WTC11 (cell line): ENCODE data around the gene NT5C. TPM values are rescaled to one million over a fixed set of nuclear protein-coding genes. Genes with fewer than 3 reads are reported as not detected.

ENCODE experiments used
- ATAC-seq: fragments of 200-7000 bp; cut with Tn5 transposase; 2 replicates; pipeline ENCODE4 v1.10.0; 2021; ENCODE audit warnings: mild to moderate bottlenecking, moderate library complexity
- CTCF ChIA-PET: fragments of 300-600 bp; sonication (Branson Sonifier 250); formaldehyde crosslinking; loops from one replicate; lab custom pipeline; 2021; ENCODE audit warnings: antibody characterized with exemption; lab: Charles Lee
- POLR2A ChIA-PET: fragments of 350-600 bp; sonication (Branson Sonifier 250); formaldehyde crosslinking; loops from one replicate; lab custom pipeline; 2021; ENCODE audit warnings: antibody characterized with exemption; lab: Charles Lee
- DNase-seq: peaks from one replicate; pipeline ENCODE4 v3.0.0; 2021; ENCODE audit warnings: low spot score
- H3K27ac Mint-ChIP-seq: 2 replicates; pipeline ENCODE4 v1.8.0; 2021; ENCODE audit warnings: mixed read lengths
- H3K27me3 Mint-ChIP-seq: 2 replicates; pipeline ENCODE4 v1.8.0; 2021; ENCODE audit warnings: low read depth, mild to moderate bottlenecking, moderate library complexity, mixed read lengths
- H3K36me3 Mint-ChIP-seq: 2 replicates; pipeline ENCODE4 v1.8.0; 2021; ENCODE audit warnings: mixed read lengths
- H3K4me1 Mint-ChIP-seq: 2 replicates; pipeline ENCODE4 v1.8.0; 2022; ENCODE audit warnings: mixed read lengths
- H3K4me3 Mint-ChIP-seq: 2 replicates; pipeline ENCODE4 v1.8.0; 2021; ENCODE audit warnings: mild to moderate bottlenecking, moderate library complexity, mixed read lengths
- H3K9me3 Mint-ChIP-seq: 2 replicates; pipeline ENCODE4 v1.8.0; 2021; ENCODE audit warnings: mixed read lengths
- EMX1 ChIP-seq: fragments of 250-450 bp; sonication (Bioruptor Pico); IDR thresholded peaks from 2 replicates; pipeline ENCODE4 v1.8.0; 2021; ENCODE audit warnings: mild to moderate bottlenecking
- KAT7 ChIP-seq: sonication (generic); formaldehyde crosslinking; IDR thresholded peaks from 2 replicates; pipeline ENCODE4 v1.8.1; 2023; ENCODE audit warnings: missing genetic modification reagents, mild to moderate bottlenecking, borderline replicate concordance
- MXD4 ChIP-seq: fragments of 250-450 bp; sonication (Bioruptor Pico); IDR thresholded peaks from 2 replicates; pipeline ENCODE4 v1.8.0; 2021; ENCODE audit warnings: mild to moderate bottlenecking, moderate library complexity, borderline replicate concordance
- NR3C1 ChIP-seq: sonication (generic); formaldehyde crosslinking; conservative IDR thresholded peaks from 2 replicates; pipeline ENCODE4 v1.8.1; 2023; ENCODE audit warnings: low read depth, mild to moderate bottlenecking, missing genetic modification reagents
- PRRX2 ChIP-seq: fragments of 250-450 bp; sonication (Bioruptor Pico); IDR thresholded peaks from 2 replicates; pipeline ENCODE4 v1.8.0; 2021; ENCODE audit warnings: mild to moderate bottlenecking
- RELA ChIP-seq: sonication (generic); formaldehyde crosslinking; IDR thresholded peaks from 2 replicates; pipeline ENCODE4 v1.8.1; 2022; ENCODE audit warnings: missing genetic modification reagents, mild to moderate bottlenecking, borderline replicate concordance
- RORB ChIP-seq: fragments of 250-450 bp; sonication (Bioruptor Pico); IDR thresholded peaks from 2 replicates; pipeline ENCODE4 v1.9.0; 2021; ENCODE audit warnings: mild to moderate bottlenecking
- SMAD3 ChIP-seq: sonication (generic); formaldehyde crosslinking; IDR thresholded peaks from 2 replicates; pipeline ENCODE4 v1.8.0; 2022; ENCODE audit warnings: missing genetic modification reagents, mild to moderate bottlenecking, borderline replicate concordance
- SP1 ChIP-seq: sonication (generic); formaldehyde crosslinking; conservative IDR thresholded peaks from 2 replicates; pipeline ENCODE4 v1.8.1; 2022; ENCODE audit warnings: missing genetic modification reagents
- TCF7 ChIP-seq: sonication (generic); formaldehyde crosslinking; IDR thresholded peaks from 2 replicates; pipeline ENCODE4 v1.8.0; 2022; ENCODE audit warnings: mild to moderate bottlenecking, low read depth, missing genetic modification reagents, moderate library complexity
- TEAD1 ChIP-seq: sonication (generic); formaldehyde crosslinking; IDR thresholded peaks from 2 replicates; pipeline ENCODE4 v1.8.0; 2022; ENCODE audit warnings: mild to moderate bottlenecking, missing genetic modification reagents
- ZNF219 ChIP-seq: sonication (generic); formaldehyde crosslinking; IDR thresholded peaks from 2 replicates; pipeline ENCODE4 v1.8.0; 2023; ENCODE audit warnings: missing genetic modification reagents, mild to moderate bottlenecking, borderline replicate concordance
- ZNF263 ChIP-seq: sonication (generic); formaldehyde crosslinking; IDR thresholded peaks from 2 replicates; pipeline ENCODE4 v1.8.1; 2022; ENCODE audit warnings: low read depth, mild to moderate bottlenecking, moderate library complexity, missing genetic modification reagents
- total RNA-seq: library from RNA; stranded (reverse); gene quantifications from 3 replicates; pipeline ENCODE4 v1.2.3, GENCODE V29; 2021
- TF ChIP-seq, protein P1 (sequence below): sonication (generic); formaldehyde crosslinking; IDR thresholded peaks from 2 replicates; pipeline ENCODE4 v1.8.1; 2022; ENCODE audit warnings: mild to moderate bottlenecking, moderate library complexity, missing genetic modification reagents
- TF ChIP-seq, protein P2 (sequence below): sonication (generic); formaldehyde crosslinking; IDR thresholded peaks from 2 replicates; pipeline ENCODE4 v1.8.0; 2022; ENCODE audit warnings: mild to moderate bottlenecking, missing genetic modification reagents
- TF ChIP-seq, protein P3 (sequence below): sonication (generic); formaldehyde crosslinking; IDR thresholded peaks from 2 replicates; pipeline ENCODE4 v1.8.0; 2022; ENCODE audit warnings: mild to moderate bottlenecking, missing genetic modification reagents
- TF ChIP-seq, protein P4 (sequence below): fragments of 200-600 bp; IDR thresholded peaks from 2 replicates; pipeline ENCODE4 v1.8.0; 2022; ENCODE audit warnings: antibody characterized with exemption
- TF ChIP-seq, protein P5 (sequence below): sonication (generic); formaldehyde crosslinking; IDR thresholded peaks from 2 replicates; pipeline ENCODE4 v1.8.1; 2022; ENCODE audit warnings: low read depth, missing genetic modification reagents, borderline replicate concordance

Gene NT5C
- total RNA-seq, 1 experiment from 2014 or later = 91.0 TPM

DNA sequence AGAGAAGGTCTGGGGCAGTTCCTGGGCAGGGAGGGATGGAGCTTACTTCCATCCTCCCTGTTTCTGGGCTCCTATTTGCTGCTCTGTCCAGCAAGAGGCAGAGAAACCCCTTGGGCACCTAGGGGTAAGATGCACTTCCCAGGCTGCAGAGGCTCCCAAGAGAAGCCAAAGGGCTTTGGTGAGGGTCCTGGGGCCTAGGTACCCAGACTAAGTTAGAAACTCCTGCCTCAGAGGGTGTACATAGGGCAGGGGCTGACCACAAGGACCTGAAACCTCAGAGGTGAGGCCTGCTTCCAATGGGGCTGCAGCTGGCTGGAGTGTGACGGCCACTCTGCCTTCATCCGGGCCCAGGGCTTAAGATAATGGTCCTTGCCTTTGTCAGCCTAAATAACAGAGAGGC, 23.3 kb downstream of the NT5C start:
- Mint-ChIP-seq H3K4me1 (peaks cover 18% of the 10 kb centered on the region), H3K4me3 (peak overlapping the region; percentile 90), H3K27me3 (no peaks in the 10 kb centered on the region)
- ATAC-seq = no peak
- TF ChIP-seq TEAD1 (CRISPR knock-in tag) (no peak), KAT7 (CRISPR knock-in tag) (no peak), TCF7 (CRISPR knock-in tag) (no peak), PRRX2 (CRISPR knock-in tag) (no peak), NR3C1 (CRISPR knock-in tag) (no peak), SP1 (CRISPR knock-in tag) (no peak), ZNF219 (CRISPR knock-in tag) (no peak), ZNF263 (CRISPR knock-in tag) (no peak), RORB (CRISPR knock-in tag) (no peak)
- TF ChIP-seq, protein P1, sequence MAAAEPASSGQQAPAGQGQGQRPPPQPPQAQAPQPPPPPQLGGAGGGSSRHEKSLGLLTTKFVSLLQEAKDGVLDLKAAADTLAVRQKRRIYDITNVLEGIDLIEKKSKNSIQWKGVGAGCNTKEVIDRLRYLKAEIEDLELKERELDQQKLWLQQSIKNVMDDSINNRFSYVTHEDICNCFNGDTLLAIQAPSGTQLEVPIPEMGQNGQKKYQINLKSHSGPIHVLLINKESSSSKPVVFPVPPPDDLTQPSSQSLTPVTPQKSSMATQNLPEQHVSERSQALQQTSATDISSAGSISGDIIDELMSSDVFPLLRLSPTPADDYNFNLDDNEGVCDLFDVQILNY (CRISPR knock-in tag) = no peak
- TF ChIP-seq, protein P2, sequence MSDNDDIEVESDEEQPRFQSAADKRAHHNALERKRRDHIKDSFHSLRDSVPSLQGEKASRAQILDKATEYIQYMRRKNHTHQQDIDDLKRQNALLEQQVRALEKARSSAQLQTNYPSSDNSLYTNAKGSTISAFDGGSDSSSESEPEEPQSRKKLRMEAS (CRISPR knock-in tag) = no peak
- TF ChIP-seq, protein P3, sequence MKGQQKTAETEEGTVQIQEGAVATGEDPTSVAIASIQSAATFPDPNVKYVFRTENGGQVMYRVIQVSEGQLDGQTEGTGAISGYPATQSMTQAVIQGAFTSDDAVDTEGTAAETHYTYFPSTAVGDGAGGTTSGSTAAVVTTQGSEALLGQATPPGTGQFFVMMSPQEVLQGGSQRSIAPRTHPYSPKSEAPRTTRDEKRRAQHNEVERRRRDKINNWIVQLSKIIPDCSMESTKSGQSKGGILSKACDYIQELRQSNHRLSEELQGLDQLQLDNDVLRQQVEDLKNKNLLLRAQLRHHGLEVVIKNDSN (CRISPR knock-in tag) = no peak
- TF ChIP-seq, all 79 proteins: peak for 0
- ChIA-PET CTCF (interaction anchor here (0.6 to 3.9 kb wide), 5 partner anchors 25 to 146 kb away, joined by 3 to 14 read pairs (median 5); no protein-coding TSS in a partner anchor), POLR2A (interaction anchor here (1.9 kb wide), 1 partner anchor 24 kb away, joined by 7 read pairs; the partner anchor contains the start of gene NT5C)
- Mint-ChIP-seq H3K9me3 (no peaks in the 10 kb centered on the region), H3K36me3 (peaks cover 14% of the 10 kb centered on the region), H3K27ac (no peak overlapping the region)
- no peak for DNase-seq

DNA sequence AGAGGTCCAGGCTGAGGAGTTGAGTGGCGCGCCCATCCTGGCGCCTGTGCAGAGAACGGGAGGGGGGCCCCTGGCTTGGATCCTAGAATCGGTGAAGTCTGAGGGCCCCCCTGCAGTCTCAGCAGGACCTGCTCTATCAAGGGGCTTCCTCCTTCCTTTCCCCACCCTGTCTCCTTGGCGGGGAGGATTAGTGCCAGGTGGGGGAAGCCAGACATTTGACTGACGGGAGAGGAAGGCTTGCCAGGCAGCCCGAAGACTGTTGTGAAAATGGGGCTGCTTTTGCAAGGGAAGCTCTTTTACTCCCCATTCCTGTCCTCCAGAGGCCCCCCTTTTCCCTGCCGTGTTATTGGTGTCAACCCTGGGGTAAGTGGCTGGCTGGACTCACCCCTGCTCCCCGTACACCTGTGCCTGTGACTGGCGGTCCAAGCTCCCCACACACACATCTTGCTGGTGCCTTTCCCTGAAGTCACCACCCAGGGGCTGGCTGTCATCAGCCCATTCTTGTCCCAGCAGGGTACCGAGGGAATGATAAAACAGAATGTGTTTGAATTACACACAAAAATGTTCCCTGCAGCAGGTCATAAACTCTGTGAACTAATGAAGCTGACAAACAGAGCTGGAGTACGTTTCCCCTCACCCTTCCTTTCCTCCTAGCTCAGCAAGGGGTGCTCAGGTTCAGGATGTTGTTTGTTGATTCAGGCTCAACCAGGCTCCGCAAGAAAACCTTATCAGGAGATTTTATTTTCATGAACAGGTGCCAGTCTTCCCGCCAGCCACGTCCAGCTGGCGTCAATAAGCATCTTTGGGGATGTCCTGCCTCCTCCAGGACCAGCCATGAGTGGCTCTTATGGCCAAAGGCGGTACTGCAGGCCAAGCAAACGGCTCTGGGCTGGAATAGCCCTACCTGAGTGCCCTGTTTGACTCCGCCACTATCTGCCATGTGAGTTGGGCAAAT, 26.1 kb downstream of the NT5C start:
- no peaks in the 10 kb centered on the region for H3K27me3 Mint-ChIP-seq
- no peaks in the 10 kb centered on the region for H3K9me3 Mint-ChIP-seq
- H3K36me3 Mint-ChIP-seq = peaks cover 12% of the 10 kb centered on the region
- POLR2A ChIA-PET = interaction anchor here (0.6 to 1.8 kb wide), 4 partner anchors 8 to 187 kb away, joined by 3 to 8 read pairs (median 3); partner anchors contain the start of genes MRPL58 and SLC16A5
- peaks cover 23% of the 10 kb centered on the region for H3K4me1 Mint-ChIP-seq
- no peak for TF ChIP-seq RELA (CRISPR knock-in tag)
- TF ChIP-seq, protein P4, sequence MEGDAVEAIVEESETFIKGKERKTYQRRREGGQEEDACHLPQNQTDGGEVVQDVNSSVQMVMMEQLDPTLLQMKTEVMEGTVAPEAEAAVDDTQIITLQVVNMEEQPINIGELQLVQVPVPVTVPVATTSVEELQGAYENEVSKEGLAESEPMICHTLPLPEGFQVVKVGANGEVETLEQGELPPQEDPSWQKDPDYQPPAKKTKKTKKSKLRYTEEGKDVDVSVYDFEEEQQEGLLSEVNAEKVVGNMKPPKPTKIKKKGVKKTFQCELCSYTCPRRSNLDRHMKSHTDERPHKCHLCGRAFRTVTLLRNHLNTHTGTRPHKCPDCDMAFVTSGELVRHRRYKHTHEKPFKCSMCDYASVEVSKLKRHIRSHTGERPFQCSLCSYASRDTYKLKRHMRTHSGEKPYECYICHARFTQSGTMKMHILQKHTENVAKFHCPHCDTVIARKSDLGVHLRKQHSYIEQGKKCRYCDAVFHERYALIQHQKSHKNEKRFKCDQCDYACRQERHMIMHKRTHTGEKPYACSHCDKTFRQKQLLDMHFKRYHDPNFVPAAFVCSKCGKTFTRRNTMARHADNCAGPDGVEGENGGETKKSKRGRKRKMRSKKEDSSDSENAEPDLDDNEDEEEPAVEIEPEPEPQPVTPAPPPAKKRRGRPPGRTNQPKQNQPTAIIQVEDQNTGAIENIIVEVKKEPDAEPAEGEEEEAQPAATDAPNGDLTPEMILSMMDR = peak; percentile 69
- TF ChIP-seq, all 79 proteins: peak for 1
- no peak overlapping the region for H3K4me3 Mint-ChIP-seq
- DNase-seq = peak; percentile 80
- peak; percentile 72 for ATAC-seq
- CTCF ChIA-PET = interaction anchor here (0.7 to 3.9 kb wide), 33 partner anchors 9 to 289 kb away, joined by 3 to 48 read pairs (median 7); partner anchors contain the start of genes FDXR, JPT1, MRPL58 and NT5C
- peak overlapping the region; percentile 78; the same call in 1 of the 2 replicates for H3K27ac Mint-ChIP-seq

DNA sequence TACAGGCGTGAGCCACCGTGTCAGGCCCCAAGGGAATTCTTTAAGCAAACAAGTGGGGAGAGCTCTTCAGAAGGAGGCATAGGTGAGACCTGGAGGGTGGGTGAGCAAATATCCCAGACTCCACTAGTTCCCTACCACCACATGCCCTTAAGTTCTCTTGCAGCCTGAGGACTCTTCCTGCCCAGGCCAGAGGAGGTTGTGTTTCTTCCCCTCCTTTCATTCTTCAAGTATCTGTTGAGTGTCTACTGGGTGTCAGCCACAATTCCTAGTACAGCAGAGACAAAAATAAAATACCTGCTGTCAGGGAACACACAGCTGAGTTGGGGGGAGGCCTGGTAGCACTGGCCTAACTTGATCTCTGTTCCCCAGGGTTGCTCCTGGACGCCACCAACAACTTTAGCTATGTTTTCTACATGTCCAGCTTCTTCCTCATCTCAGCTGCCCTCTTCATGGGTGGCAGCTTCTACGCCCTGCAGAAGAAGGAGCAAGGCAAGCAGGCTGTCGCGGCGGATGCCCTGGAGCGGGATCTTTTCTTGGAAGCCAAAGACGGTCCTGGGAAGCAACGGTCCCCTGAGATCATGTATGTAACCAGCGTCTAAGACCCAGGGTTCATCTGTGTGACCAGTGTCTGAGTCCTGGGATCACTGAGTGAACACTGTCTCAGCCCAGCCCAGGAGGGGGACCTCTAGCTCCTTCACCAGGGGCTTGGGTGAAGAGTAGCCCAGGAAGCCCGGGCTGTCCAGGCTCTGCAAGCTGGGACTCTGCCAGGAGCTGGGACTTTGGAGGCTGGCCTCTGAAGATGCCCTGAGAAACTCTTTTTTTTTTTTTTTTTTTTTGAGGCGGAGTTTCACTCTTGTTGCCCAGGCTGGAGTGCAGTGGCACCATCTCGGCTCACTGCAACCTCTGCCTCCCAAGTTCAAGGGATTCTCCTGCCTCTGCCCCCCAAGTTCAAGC, 27.7 kb downstream of the NT5C start:
- no peaks in the 10 kb centered on the region for H3K27me3 Mint-ChIP-seq
- peaks cover 21% of the 10 kb centered on the region for H3K36me3 Mint-ChIP-seq
- no peak for DNase-seq
- H3K9me3 Mint-ChIP-seq = no peaks in the 10 kb centered on the region
- TF ChIP-seq RORB (CRISPR knock-in tag) = no peak
- TF ChIP-seq TCF7 (CRISPR knock-in tag) = no peak
- TF ChIP-seq MXD4 (CRISPR knock-in tag) = no peak
- no peak for TF ChIP-seq SMAD3
- TF ChIP-seq, protein P5, sequence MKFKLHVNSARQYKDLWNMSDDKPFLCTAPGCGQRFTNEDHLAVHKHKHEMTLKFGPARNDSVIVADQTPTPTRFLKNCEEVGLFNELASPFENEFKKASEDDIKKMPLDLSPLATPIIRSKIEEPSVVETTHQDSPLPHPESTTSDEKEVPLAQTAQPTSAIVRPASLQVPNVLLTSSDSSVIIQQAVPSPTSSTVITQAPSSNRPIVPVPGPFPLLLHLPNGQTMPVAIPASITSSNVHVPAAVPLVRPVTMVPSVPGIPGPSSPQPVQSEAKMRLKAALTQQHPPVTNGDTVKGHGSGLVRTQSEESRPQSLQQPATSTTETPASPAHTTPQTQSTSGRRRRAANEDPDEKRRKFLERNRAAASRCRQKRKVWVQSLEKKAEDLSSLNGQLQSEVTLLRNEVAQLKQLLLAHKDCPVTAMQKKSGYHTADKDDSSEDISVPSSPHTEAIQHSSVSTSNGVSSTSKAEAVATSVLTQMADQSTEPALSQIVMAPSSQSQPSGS (CRISPR knock-in tag) = no peak
- no peak for TF ChIP-seq EMX1 (CRISPR knock-in tag)
- no peak overlapping the region for H3K4me3 Mint-ChIP-seq
- peaks cover 19% of the 10 kb centered on the region for H3K4me1 Mint-ChIP-seq
- no peak for ATAC-seq
- H3K27ac Mint-ChIP-seq = peak overlapping the region; percentile 26
- ChIA-PET CTCF (interaction anchor here (0.5 to 3.9 kb wide), 14 partner anchors 9 to 1607 kb away, joined by 3 to 48 read pairs (median 6); partner anchors contain the start of genes MRPL58, NT5C and SLC16A5), POLR2A (interaction anchor here (1.0 kb wide), 1 partner anchor 39 kb away, joined by 6 read pairs; no protein-coding TSS in a partner anchor)
